ENCODE data around the gene SFMBT1. TPM values are rescaled to one million over a fixed set of nuclear protein-coding genes. Genes with fewer than 3 reads are reported as not detected.

SFMBT1 gene
- total and polyA plus RNA-seq, 2 experiments from 2014 or later, result 8.5 to 18.1 TPM

GRCh38 chr3:53046171-53047170 lies 598 bp upstream of the SFMBT1 start:
- Histone ChIP-seq H2AFZ (peak overlapping the region; percentile 100), H3K4me1 (ENCODE audit: insufficient read depth) (peaks cover 14% of the 10 kb centered on the region), H3K9me2 (replicated peaks; ENCODE audit: insufficient read depth) (no peaks in the 10 kb centered on the region), H3K27me3 (no peaks in the 10 kb centered on the region), H4K20me1 (ENCODE audit: insufficient read depth, poor library complexity, severe bottlenecking) (no peaks in the 10 kb centered on the region), H3K36me3 (replicated peaks; ENCODE audit: insufficient read depth, low read depth) (no peaks in the 10 kb centered on the region), H3K4me2 (peak overlapping the region; percentile 92), H3K79me2 (peaks cover 28% of the 10 kb centered on the region), H3K4me3 (peak overlapping the region; percentile 100), H3K9me3 (ENCODE audit: low read depth) (no peaks in the 10 kb centered on the region), H3K27ac (peak overlapping the region; percentile 91)
- TF ChIP-seq CTCF (IDR thresholded peaks at IDR 0.05; ENCODE audit: poor library complexity) (peak; percentile 51), EZH2 (IDR thresholded peaks at IDR 0.05; ENCODE audit: borderline replicate concordance) (no peak)
- peak; percentile 72 for DNase-seq (ENCODE audit: low spot score)
- 2% methylated on average over 84 of the region's 113 CpGs for WGBS (ENCODE audit: low lambda C conversion rate, missing lambda C conversion rate)

- peak overlapping the region; percentile 99 for H2AFZ ChIP-seq
- peak overlapping the region; percentile 95 for H3K4me2 ChIP-seq
- H3K4me1 ChIP-seq (ENCODE audit: insufficient read depth), result peaks cover 14% of the 10 kb centered on the region
- no peaks in the 10 kb centered on the region for H3K9me2 ChIP-seq (replicated peaks; ENCODE audit: insufficient read depth)
- peak overlapping the region; percentile 94 for H3K4me3 ChIP-seq
- peak overlapping the region; percentile 88 for H3K27ac ChIP-seq
- no peaks in the 10 kb centered on the region for H4K20me1 ChIP-seq (ENCODE audit: insufficient read depth, poor library complexity, severe bottlenecking)
- no peaks in the 10 kb centered on the region for H3K36me3 ChIP-seq (replicated peaks; ENCODE audit: insufficient read depth, low read depth)
- peak; percentile 87 for DNase-seq (ENCODE audit: low spot score)
- TF ChIP-seq EZH2phosphoT487 (IDR thresholded peaks at IDR 0.05; ENCODE audit: low read depth, severe bottlenecking, unreplicated experiment) (no peak), EZH2 (IDR thresholded peaks at IDR 0.05; ENCODE audit: borderline replicate concordance) (no peak), CTCF (IDR thresholded peaks at IDR 0.05; ENCODE audit: poor library complexity) (no peak)
- H3K9me3 ChIP-seq (ENCODE audit: low read depth), result no peaks in the 10 kb centered on the region
- H3K27me3 ChIP-seq, result no peaks in the 10 kb centered on the region
- WGBS (ENCODE audit: low lambda C conversion rate, missing lambda C conversion rate), result 1% methylated on average over 34 of the region's 101 CpGs
- peaks cover 40% of the 10 kb centered on the region for H3K79me2 ChIP-seq
Observed at GRCh38 chr3:53044711-53045517, 959 bp downstream of the SFMBT1 start.

GRCh38 chr3:53044371-53044710 lies 1.5 kb downstream of the SFMBT1 start:
- Histone ChIP-seq H3K4me1 (ENCODE audit: insufficient read depth) (peaks cover 14% of the 10 kb centered on the region), H3K27me3 (no peaks in the 10 kb centered on the region), H3K27ac (peak overlapping the region; percentile 88), H3K79me2 (peaks cover 45% of the 10 kb centered on the region), H3K9me2 (replicated peaks; ENCODE audit: insufficient read depth) (no peaks in the 10 kb centered on the region), H3K4me2 (peak overlapping the region; percentile 95), H2AFZ (peak overlapping the region; percentile 99), H3K9me3 (ENCODE audit: low read depth) (no peaks in the 10 kb centered on the region), H3K36me3 (replicated peaks; ENCODE audit: insufficient read depth, low read depth) (no peaks in the 10 kb centered on the region), H3K4me3 (peak overlapping the region; percentile 94), H4K20me1 (ENCODE audit: insufficient read depth, poor library complexity, severe bottlenecking) (no peaks in the 10 kb centered on the region)
- no peak for DNase-seq (ENCODE audit: low spot score)
- no peak for TF ChIP-seq EZH2phosphoT487 (IDR thresholded peaks at IDR 0.05; ENCODE audit: low read depth, severe bottlenecking, unreplicated experiment)
- no peak for TF ChIP-seq CTCF (IDR thresholded peaks at IDR 0.05; ENCODE audit: poor library complexity)
- no peak for TF ChIP-seq EZH2 (IDR thresholded peaks at IDR 0.05; ENCODE audit: borderline replicate concordance)
- 31% methylated on average over 11 of the region's 11 CpGs for WGBS (ENCODE audit: low lambda C conversion rate, missing lambda C conversion rate)

All from hepatocyte (in vitro differentiated cells).